NB4 (cell line): ENCODE data around the gene TMPRSS9.

Experiments
- POLR2A ChIP-seq: IDR thresholded peaks from 2 replicates; pipeline ENCODE4 v1.6.1; 2011; ENCODE audit warnings: mild to moderate bottlenecking; ENCODE audit not compliant: insufficient read length; ENCODE audit errors: extremely low read depth
- TF ChIP-seq, protein P1 (sequence below): IDR thresholded peaks from one replicate; pipeline ENCODE4 v1.5.1; 2012; ENCODE audit warnings: low read depth, low read length
- TF ChIP-seq, protein P2 (sequence below): IDR thresholded peaks from 2 replicates; pipeline ENCODE4 v1.6.1; 2011; ENCODE audit warnings: low read depth, low read length

DNA sequence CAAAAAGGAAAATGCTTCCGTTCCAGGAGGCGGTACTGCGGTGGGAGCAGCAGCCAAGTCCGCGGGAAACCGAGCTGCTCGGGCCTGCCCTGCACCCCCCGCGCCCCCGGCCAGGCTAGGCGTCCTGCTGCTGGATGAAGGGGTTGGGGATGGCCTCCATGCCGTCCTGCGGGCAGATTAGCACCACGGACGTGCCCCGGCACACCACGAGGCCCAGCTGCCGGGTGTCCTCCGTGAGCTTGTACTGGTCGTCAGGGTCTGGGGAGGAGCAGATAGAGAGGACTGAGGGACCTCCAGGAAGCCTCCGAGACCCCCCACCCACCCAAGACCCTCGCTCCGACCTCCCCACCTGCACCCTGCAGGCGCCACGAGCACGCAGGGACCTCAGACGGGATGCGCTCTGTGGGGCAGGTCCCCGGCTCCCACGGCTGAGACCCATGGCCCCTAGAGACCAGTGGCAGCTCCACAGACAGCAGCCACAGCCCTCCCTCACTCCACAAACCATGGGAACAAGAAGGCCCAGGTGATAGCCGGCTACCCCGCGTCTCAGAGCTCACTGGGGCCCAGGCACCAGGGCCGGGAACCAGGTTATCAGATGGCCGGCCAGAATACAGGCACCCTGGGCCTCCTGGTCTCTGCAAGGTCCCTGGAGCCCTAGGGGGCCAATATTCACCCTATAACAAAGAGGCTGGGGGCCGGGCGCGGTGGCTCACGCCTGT, 38.3 kb upstream of the TMPRSS9 start:
- TF ChIP-seq, protein P1, sequence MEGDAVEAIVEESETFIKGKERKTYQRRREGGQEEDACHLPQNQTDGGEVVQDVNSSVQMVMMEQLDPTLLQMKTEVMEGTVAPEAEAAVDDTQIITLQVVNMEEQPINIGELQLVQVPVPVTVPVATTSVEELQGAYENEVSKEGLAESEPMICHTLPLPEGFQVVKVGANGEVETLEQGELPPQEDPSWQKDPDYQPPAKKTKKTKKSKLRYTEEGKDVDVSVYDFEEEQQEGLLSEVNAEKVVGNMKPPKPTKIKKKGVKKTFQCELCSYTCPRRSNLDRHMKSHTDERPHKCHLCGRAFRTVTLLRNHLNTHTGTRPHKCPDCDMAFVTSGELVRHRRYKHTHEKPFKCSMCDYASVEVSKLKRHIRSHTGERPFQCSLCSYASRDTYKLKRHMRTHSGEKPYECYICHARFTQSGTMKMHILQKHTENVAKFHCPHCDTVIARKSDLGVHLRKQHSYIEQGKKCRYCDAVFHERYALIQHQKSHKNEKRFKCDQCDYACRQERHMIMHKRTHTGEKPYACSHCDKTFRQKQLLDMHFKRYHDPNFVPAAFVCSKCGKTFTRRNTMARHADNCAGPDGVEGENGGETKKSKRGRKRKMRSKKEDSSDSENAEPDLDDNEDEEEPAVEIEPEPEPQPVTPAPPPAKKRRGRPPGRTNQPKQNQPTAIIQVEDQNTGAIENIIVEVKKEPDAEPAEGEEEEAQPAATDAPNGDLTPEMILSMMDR, result no peak
- no peak for TF ChIP-seq POLR2A
- TF ChIP-seq, protein P2, sequence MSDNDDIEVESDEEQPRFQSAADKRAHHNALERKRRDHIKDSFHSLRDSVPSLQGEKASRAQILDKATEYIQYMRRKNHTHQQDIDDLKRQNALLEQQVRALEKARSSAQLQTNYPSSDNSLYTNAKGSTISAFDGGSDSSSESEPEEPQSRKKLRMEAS, result no peak
